T-helper 1 cell treated with Interleukin-12 subunit alpha and Interleukin-12 subunit beta and Interleukin-4 antibody, amounts not matched to agents 30 ng/mL and 1 ng/mL, for 36 hours (primary cell): ENCODE measurements around the gene ABO. TPM values are rescaled to one million over a fixed set of nuclear protein-coding genes. Genes with fewer than 3 reads are reported as not detected.
"Not testable (repeated sequence)": the region's sequence is repeated elsewhere in the genome, so short reads cannot be mapped to it uniquely, and the experiment has no call there.

ENCODE experiments used
- intact Hi-C: fragments of 100-400 bp; cut with micrococcal nuclease; formaldehyde crosslinking; loops from one replicate; pipeline ENCODE4 v1.15.1; 2024
- total RNA-seq: library from RNA; stranded (reverse); gene quantifications from 2 replicates; pipeline ENCODE4 v1.2.3, GENCODE V29; 2022

The ABO gene
- total RNA-seq, 1 donor from 2014 or later: 2.5 TPM

DNA sequence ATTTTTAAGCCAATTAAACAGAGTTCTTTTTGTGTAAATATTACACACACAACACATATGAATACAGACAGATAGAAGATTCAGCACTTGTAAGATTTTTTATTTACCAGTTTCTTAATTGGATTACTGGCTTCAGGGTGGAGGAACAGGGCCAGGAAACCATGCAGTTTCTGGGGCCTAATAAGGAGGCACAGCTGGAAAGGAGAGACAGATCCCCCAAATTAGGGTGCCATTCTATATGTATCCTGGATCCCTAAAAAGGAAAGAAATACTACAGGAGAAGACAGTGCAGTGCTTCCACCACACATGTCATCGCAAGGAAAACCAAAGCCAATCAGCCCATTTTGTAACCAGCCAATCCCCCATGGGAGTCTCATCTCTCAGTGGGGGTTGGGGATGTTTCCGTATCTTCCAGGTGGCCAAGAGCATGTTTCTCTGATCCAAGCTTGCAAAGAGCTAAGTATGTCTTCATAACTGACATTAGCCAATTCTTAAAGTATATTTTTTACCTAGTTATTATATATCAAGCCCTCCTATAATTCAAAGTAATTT, 15.8 kb upstream of the ABO start:
- intact Hi-C loops: no loop called here

DNA sequence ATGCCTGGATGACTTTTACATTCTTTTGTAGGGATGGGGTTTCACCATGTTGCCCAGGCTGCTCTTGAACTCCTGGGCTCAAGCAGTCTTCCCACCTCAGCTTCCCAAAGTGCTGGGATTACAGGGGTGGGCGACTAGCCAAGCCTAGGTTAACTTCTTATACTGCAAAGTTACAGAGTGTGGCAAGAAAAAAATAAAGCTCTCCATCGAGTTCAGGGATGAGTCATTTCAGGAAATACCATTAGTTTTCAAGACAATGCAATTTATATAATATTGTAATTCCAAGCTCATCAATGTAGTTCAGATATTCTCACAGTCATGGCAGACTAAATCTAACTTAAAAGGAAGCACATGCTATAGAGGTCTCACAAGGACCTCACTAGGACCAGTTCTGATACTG, 11.5 kb upstream of the ABO start:
- intact Hi-C loops: no loop called here

DNA sequence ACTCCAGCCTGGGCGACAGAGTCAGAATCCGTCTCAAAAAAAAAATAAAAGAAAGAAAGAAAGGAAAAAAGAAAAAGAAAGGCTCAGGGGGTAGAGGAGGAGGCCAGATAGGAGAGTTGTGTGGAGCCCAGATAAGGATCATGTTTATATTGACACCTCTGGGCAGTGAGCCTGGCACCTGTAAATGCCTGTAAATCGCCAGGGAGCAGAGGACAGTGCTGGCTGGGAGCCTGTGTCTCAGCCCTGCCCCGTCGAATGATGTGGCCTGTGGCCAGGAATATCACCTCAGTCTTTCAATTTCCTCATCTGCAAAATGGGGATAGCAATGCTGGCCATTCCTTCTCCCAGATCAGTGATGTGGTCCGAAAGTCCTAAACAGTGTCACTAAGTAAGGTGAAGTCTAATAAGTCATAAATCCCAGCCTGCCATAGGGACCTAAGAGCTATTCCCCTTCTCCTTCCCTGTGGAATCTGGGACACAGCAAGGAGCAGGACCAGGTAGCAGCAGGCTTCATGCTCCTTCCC, 10.3 kb upstream of the ABO start:
- intact Hi-C loops: no loop called here

DNA sequence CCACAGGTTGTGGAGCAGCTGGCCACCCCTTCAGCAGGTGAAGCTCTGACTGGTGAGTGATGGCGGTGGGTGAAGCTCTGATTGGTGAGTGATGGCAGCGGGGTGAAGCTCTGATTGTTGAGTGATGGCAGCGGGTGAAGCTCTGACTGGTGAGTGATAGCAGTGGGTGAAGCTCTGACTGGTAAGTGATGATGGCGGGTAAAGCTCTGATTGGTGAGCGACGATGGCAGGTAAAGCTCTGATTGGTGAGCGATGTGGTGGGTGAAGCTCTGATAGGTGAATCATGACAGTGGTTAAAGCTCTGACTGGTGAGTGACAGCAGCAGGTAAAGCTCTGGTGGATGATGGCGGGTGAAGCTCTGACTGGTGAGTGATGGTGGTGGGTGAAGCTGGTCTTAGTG, 9.4 kb upstream of the ABO start:
- intact Hi-C loops: no loop called here

DNA sequence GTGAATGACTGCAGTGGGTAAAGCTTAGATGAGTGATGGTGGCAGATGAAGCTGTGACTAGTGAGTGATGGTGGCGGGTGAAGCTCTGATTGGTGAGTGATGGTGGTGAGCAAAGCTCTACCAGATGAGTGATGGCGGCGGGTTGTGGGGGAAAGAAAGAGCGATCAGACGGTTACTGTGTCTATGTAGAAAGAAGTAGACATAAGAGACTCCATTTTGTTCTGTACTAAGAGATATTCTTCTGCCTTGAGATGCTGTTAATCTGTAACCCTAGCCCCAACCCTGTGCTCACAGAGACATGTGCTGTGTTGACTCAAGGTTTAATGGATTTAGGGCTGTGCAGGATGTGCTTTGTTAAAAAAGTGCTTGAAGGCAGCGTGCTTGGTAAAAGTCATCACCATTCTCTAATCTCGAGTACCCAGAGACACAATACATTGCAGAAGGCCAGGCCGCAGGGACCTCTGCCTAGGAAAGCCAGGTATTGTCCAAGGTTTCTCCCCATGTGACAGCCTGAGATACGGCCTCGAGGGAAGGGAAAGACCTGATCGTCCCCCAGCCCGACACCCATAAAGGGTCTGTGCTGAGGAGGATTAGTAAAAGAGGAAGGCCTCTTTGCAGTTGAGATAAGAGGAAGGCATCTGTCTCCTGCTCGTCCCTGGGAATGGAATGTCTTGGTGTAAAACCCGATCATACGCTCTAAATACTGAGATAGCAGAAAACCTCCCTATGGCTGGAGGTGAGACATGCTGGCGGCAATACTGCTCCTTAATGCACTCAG, 8.4 kb upstream of the ABO start:
- intact Hi-C loops: not testable (repeated sequence)

DNA sequence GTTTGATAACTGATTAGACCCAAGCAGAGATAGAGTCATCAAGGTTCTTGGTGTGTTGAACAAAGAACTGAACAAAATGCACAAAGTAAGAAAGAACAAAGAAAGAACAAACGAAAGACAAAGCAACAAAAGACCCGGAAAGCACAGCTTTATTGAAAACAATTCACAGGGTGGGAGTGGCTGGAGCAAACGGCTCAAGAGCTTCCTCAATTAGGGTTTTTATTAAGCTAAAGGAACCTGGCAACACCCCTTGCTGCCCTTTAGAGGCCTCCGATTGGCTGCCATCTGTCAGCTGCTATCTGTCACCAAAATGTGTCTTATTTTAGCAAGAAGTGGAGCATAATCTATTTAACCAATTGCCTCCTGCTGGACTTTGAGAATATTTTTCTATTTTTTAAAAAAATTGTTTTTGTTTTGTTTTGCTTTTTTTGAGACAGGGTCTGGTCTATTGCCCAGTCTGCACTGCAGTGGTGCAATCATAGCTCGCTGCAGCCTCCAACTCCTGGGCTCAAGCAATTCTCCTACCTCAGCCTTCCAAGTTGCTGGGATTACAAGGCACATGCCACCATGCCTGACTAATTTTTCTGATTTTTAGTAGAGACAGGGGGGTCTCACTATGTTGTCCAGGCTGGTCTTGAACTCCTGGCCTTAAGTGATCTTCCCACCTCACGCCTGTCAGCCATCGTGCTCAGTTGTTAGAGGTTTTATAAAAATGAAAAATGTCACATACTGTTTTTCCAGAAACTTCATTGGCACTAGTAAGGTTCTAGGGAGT, 7.7 kb upstream of the ABO start:
- intact Hi-C loops: no loop called here

DNA sequence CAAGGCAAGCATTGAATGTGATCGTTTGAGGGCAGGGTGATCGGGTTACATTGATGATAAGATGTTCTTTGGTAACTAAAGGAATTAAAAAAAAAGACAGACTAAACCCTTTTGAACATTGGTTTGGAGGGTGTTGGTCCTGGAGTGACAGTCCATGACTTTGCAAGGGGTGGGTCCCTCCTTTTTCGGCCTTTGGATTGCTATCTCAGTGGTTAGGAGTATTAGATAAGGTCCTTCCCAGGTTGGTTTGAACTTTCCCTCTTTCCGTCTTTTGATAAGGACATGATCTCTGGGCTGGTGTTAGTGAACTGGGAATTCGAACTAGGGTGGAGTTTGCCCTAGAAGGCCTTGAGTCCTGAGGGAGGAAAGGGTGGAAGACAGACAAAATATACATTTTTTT, 5.4 kb upstream of the ABO start:
- intact Hi-C loops: no loop called here

DNA sequence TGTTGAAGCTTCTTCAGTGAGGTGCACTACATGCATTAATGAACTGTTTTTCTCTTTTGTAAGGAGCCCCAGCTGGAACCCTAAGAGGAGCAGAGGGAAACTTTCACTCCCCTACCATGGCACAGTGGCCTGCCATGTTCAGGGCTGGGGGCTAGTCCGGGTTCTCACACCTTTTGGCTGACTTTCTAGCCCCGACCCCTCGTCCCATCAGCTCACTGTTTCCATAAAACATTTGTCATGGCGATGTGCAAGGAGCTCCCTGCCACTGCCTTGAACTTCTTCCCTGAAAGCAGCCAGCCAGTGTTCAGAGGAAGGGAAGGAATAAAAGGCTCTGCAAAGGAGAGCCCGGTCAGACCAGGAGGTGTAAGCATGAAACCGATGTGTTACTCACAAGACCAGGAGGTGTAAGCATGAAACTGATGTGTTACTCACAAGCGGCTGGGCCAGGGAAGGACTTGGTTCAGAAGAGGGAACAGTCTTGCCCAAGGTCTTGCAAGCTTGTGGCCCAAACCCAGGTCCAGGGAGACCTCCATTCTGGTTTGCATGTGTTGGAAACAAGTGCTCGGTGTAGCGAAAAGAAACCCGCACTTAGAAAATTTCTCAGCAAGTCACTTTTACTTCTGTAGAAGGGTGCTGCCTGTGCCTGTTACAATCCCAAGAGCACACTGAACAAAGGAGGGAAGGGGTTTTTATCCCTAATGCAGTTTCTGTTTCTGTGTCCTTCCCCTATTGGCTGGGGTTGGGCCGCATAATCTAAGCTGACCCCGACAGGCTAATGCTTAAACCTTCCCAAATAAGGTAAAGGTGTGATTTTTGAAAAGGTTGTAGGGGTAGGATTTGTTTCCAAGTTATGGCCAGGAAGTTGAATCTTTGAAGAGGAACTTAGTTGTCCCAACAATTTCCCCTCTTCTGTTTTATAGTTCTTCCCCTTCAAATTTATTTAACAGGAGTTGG, 3.4 kb upstream of the ABO start:
- intact Hi-C loops: no loop called here

DNA sequence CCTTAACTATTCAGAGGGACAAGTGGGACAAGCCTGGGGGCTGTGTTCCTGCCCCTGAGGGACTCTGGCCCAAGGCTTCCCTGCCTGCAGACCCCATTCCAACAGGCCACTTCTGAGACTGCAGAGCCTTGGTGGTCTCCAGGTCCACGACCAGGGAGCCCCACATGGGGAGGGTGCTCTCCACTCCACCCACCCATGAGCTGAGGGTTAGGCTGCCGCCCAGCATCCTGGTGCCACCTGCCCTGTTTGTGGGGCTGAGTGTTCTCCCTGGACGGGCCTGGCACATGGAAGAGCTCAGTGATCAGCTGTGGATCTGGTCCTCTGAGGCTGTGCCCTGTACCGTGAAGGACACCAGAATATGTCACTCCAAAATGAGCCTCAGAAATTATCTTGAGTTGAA, 2.5 kb upstream of the ABO start:
- intact Hi-C loops: no loop called here

DNA sequence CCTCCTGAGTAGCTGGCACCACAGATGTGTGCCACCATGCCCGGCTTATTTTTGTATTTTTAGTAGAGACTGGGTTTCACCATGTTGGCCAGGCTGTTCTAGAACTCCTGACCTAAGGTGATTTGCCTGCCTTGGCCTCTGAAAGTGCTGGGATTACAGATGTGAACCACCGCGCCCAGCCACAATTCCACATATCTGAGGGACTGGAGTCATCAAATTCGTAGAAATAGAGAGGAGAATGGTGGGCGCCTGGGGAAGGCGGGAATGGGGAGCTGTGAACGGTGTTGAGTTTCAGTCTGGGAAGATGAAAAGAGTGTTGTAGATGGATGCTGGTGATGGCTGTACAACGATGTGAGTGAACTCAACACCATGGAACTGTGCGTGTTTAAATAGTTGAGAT, 1.9 kb upstream of the ABO start:
- intact Hi-C loops: no loop called here

DNA sequence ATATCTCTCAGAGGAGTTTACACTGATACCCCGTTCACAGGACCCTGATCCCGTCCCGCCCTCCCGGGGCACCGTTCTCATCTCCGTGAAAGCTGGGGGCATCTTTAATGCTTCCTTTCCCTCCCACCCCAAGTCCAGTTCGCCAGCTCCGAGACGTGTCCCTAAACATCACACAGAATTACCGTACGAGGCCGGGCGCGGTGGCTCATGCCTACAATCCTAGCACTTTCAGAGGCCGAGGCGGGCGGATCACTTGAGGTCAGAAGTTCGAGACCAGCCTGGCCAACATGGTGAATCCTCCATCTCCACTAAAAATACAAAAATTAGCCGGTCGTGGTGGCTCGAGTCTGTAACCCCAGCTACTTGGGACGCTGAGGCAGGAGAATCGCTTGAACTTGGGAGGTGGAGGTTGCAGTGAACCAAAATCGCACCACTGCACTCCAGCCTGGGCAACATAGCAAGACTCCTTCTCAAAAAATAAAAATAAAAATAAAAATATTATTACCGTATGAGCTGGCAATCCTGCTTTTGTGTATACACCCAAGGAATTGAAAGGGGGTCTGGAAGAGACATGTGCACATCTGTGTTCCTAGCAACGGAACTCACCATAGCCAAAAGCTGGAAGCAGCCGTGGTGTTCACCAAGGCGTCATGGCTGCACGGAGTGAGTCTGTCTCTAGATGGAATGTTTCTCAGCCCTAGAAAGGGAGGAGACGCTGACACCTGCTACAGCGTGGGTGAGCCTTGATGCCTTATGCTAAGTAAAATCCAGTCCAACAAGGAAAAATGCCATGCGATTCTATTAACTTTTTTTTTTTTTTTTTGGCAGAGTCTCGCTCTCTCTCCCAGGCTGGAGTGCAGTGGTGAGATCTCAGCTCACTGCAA, 1.2 kb upstream of the ABO start:
- intact Hi-C loops: no loop called here

DNA sequence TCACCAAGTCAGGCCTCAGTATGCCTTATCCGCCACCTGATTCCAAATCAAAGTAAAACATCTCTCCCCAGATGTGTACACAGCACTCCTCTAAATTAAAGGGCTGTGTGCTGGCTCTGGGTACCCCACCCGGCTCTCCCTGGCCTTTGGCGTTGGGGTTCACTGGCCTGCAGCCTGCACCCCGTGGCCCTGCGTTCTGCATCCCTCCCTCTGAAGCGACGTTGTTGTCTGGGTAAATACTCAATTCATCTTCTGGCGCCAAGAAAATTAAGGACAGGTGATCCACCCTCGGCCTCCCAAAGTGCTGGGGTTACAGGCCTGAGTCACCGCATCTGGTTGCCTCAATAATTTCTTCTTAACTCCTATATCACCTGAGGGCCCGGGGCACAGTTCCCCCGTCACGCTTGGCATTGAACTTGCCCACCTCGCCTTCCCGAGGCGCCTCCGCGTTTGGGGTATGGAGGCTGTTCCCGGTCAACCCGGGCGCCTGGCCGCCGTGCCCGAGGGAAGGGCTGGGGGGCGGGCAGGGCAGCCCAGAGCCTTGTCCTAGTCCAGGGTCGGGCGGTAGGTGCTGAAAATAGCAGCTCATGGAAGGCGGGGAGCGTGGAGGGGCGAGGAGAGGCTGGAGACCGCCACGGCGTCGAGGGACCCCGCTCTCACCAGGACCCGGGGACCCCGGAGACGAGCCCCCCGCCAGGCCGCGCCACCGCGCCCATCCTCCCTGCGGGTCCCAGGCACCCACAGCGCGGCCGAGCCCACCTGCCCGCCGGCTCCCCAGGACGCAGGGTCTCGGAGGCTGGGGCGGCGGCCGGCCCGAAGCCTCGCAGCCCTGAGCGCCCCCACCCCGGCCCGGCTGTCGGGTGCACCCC, 531 bp downstream of the ABO start:
- intact Hi-C loops: no loop called here

DNA sequence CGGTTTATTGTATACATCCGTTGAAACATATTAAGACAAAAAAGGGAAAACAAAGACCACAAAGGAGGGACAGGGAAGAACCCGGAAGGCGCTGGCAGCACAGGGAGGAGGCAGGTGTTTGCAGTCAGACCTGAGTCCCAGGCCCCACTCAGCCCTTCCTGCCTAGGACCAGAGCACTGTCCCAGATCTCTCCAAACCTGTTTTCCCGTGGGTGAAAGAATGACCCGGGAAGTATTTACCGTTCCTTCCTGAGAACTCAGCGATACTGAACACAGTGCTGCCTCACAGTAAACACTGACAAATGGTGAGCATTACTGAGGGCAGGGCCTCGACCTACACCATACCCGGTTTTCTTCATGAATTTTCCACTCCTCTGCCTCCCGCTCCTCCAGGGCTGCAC, 1.2 kb downstream of the ABO start:
- intact Hi-C loops: loop anchor here (1.0 kb wide), 2 partner anchors 35 to 88 kb away; no protein-coding TSS in a partner anchor

DNA sequence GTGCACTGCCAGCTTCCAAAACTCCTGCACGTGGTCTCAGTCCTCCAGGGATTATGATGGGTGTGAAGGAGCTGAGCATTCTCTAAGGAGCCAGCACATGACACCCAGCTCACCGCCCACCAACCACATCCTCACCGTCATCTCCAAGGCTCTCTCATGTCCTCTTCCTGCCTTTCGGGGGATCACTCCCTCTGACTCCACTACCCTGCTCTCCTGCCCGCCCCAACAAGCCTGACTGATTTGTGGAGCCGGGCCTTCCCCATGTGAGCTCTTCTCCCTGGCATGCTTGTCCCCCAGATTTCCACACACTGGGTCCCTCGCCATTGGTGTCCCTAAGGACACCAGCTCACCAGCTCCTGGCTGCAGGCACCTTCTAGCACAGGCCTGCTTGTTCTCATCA, 1.9 kb downstream of the ABO start:
- intact Hi-C loops: loop anchor here (1.0 kb wide), 2 partner anchors 34 to 87 kb away; no protein-coding TSS in a partner anchor

DNA sequence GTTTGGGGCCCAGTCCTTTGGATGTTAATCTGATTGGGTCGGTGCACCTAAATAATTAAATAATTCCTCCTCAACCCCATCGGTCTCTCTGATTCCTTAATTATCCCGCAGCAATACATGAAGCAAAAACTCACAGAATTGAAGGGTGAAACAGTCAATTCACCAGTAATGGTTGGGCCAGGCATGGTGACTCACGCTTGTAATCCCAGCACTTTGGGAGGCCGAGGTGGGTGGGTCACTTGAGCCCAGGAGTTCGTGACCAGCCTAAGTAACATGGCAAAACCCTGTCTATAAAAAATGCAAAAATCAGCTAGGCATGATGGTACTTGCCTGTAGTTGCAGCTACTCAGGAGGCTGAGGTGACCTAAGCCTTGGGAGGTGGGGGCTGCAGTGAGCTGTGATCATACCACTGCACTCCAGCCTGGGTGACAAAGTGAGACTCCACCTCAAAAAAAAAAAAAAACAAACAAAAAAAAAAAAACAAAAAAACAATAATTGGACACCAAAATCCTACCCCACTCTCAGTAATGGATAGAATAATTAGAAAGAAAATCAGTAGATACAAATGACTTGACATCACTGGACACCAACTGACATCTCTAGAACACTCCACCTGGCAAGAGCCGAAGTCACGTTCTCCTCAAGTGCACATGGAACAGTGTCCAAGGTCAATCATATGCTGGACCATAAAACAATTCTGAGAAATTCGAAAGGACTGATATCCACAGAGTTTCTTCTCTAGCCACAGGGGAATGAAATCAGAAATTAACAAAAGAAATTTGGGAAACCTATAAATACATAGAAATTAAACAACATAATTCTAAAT, 5.3 kb downstream of the ABO start:
- intact Hi-C loops: no loop called here

DNA sequence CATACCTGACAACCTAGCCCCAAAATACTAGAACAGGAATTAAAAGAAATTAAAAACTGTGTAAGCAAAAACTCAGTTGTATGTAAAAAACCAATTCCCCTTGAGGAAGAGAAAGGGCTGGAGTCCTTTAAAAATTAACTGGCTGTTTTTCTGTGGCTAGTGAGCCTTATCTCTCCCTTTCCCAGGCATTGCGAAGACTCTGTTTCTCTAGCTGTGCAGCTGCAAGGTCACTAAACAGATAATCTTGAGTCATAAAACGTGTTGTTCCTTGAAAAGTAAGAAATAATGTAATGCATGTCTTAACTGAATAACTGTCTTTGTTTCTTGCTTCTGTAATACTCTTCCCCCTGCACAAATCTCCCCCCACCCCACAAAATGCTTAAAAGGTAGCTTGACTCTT, 5.9 kb downstream of the ABO start:
- intact Hi-C loops: not testable (repeated sequence)

DNA sequence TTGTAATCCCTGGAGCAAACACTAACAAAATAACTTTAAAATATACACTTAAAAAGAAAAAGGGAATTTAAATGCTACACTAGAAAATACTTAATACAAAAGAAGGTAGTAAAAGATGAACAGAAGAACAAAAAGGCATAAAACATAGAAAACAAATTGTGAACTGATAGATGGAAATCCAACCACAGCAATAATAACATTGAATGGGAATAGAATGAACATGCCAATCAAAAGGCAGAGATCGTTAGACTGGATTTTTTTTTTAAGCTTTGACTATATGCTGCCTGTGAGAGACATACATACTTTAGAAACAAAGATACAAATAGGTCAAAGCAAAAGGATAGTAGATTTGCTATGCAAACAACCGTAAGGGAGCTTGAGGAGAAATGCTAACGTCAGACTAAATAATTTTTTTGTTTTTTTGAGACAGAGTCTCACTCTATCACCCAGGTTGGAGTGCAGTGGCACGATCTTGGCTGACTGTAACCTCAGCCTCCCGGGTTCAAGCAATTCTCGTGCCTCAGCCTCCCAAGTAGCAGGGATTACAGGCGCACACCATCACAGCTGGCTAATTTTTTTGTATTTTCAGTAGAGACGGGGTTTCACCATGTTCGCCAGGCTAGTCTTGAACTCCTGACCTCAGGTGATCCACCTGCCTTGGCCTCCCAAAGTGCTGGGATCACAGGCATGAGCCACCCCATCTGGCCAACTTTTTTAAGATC, 6.5 kb downstream of the ABO start:
- intact Hi-C loops: no loop called here
